GM23338 (cell line): Measurements from ENCODE around the gene TNS3. TPM values are rescaled to one million over a fixed set of nuclear protein-coding genes. Genes with fewer than 3 reads are reported as not detected.

Experiments
- ATAC-seq: fragments of 200-7000 bp; cut with Tn5 transposase; 3 replicates; pipeline ENCODE4 v1.9.1; 2020
- DNase-seq: peaks from one replicate; pipeline ENCODE4 v3.0.0-alpha.2; 2015; ENCODE audit warnings: low spot score
- H2AFZ ChIP-seq: fragments of 200-600 bp; sonication (generic); 2 replicates; pipeline ENCODE4 v1.8.0; 2016; ENCODE audit warnings: antibody characterized with exemption, mild to moderate bottlenecking, moderate library complexity
- H3F3A ChIP-seq: fragments of 200-600 bp; sonication (generic); replicated peaks from 2 replicates; pipeline ENCODE4 v1.8.0; 2017; ENCODE audit warnings: antibody characterized with exemption, mixed run types, low read depth
- H3K27ac ChIP-seq: fragments of 200-600 bp; sonication (generic); 2 replicates; pipeline ENCODE4 v1.6.1; 2016; ENCODE audit warnings: low read depth
- H3K27me3 ChIP-seq: fragments of 200-600 bp; sonication (generic); 2 replicates; pipeline ENCODE4 v1.8.0; 2016; ENCODE audit warnings: mild to moderate bottlenecking, mixed run types, moderate library complexity; ENCODE audit not compliant: insufficient read depth
- H3K36me3 ChIP-seq: fragments of 200-600 bp; sonication (generic); 2 replicates; pipeline ENCODE4 v1.8.0; 2016; ENCODE audit warnings: mild to moderate bottlenecking; ENCODE audit not compliant: insufficient read depth
- H3K4me1 ChIP-seq: fragments of 200-600 bp; sonication (generic); 2 replicates; pipeline ENCODE4 v1.8.0; 2016; ENCODE audit warnings: mild to moderate bottlenecking, moderate library complexity; ENCODE audit not compliant: insufficient read depth
- H3K4me2 ChIP-seq: fragments of 200-600 bp; sonication (generic); 2 replicates; pipeline ENCODE4 v1.7.1; 2017; ENCODE audit warnings: mixed run types
- H3K4me3 ChIP-seq: fragments of 200-600 bp; sonication (generic); 2 replicates; pipeline ENCODE4 v1.6.1; 2016; ENCODE audit warnings: mixed run types
- H3K79me2 ChIP-seq: fragments of 200-600 bp; sonication (generic); replicated peaks from 2 replicates; pipeline ENCODE4 v1.8.0; 2017; ENCODE audit warnings: mild to moderate bottlenecking; ENCODE audit not compliant: insufficient read depth
- H3K9me2 ChIP-seq: fragments of 200-600 bp; sonication (generic); 2 replicates; pipeline ENCODE4 v1.8.0; 2017; ENCODE audit not compliant: insufficient read depth
- H4K20me1 ChIP-seq: fragments of 200-600 bp; sonication (generic); replicated peaks from 2 replicates; pipeline ENCODE4 v1.8.0; 2017; ENCODE audit warnings: mild to moderate bottlenecking; ENCODE audit not compliant: insufficient read depth
- H3K27ac Mint-ChIP-seq: 2 replicates; pipeline ENCODE4 v1.8.0; 2020; ENCODE audit warnings: inconsistent platforms, mild to moderate bottlenecking, moderate library complexity, mixed read lengths
- H3K27me3 Mint-ChIP-seq: 3 replicates; pipeline ENCODE4 v1.8.0; 2022; ENCODE audit warnings: low read depth, mild to moderate bottlenecking, moderate library complexity, mixed read lengths, inconsistent platforms; ENCODE audit not compliant: insufficient read depth, poor library complexity
- H3K36me3 Mint-ChIP-seq: 3 replicates; pipeline ENCODE4 v1.8.0; 2021; ENCODE audit warnings: low read depth, mild to moderate bottlenecking, inconsistent platforms, moderate library complexity, mixed read lengths
- H3K4me1 Mint-ChIP-seq: 3 replicates; pipeline ENCODE4 v1.8.0; 2020; ENCODE audit warnings: mild to moderate bottlenecking, inconsistent platforms, mixed read lengths
- H3K4me3 Mint-ChIP-seq: 3 replicates; pipeline ENCODE4 v1.8.0; 2021; ENCODE audit warnings: moderate library complexity, mild to moderate bottlenecking, inconsistent platforms, mixed read lengths
- H3K9me3 Mint-ChIP-seq: 3 replicates; pipeline ENCODE4 v1.8.0; 2020; ENCODE audit warnings: moderate library complexity, mild to moderate bottlenecking, inconsistent platforms, mixed read lengths
- CREB1 ChIP-seq: fragments of 250-450 bp; sonication (Bioruptor Pico); IDR thresholded peaks from 2 replicates; pipeline ENCODE4 v1.5.0; 2020; ENCODE audit warnings: low read depth, mild to moderate bottlenecking, moderate library complexity
- STAT1 ChIP-seq: IDR thresholded peaks from one replicate; pipeline ENCODE4 v1.6.1; 2016; ENCODE audit warnings: antibody characterized with exemption; ENCODE audit not compliant: unreplicated experiment
- ZNF114 ChIP-seq: fragments of 250-450 bp; sonication (Bioruptor Pico); IDR thresholded peaks from 2 replicates; pipeline ENCODE4 v1.5.0; 2020; ENCODE audit warnings: mild to moderate bottlenecking, moderate library complexity
- polyA plus RNA-seq: library from polyadenylated mRNA; unstranded; fragments of >200 nt; fragmentation: Nextera tagmentation; extraction: Ambion mirVana; gene quantifications from 2 replicates; pipeline ENCODE4 v1.2.1, GENCODE V29; 2016
- total RNA-seq: library from RNA; depleted of rRNA; stranded (reverse); fragments of >200 nt; shearing (Covaris generic); gene quantifications from 2 replicates; pipeline ENCODE4 v1.2.3, GENCODE V29; 2014
- TF ChIP-seq, protein P1 (sequence below), 2 experiments: fragments of 200-600 bp in 1 of 2; sonication (generic) in 1 of 2; conservative IDR thresholded peaks; 2 replicates each; pipeline versions ENCODE4 v1.5.1 to v1.6.1; 2016 to 2017; ENCODE audit warnings: antibody characterized with exemption in 2 of 2, low read depth in 2 of 2, mild to moderate bottlenecking in 2 of 2, moderate library complexity in 1 of 2
- TF ChIP-seq, protein P2 (sequence below): IDR thresholded peaks from 2 replicates; pipeline ENCODE4 v1.6.1; 2016; ENCODE audit warnings: antibody characterized with exemption

Gene TNS3
- total and polyA plus RNA-seq, 2 experiments from 2014 or later: 6.2 to 28.7 TPM

- Histone ChIP-seq H3K27ac (no peak overlapping the region), H3K79me2 (peaks cover 10% of the 10 kb centered on the region), H3K4me1 (peaks cover 28% of the 10 kb centered on the region), H3K36me3 (no peaks in the 10 kb centered on the region), H4K20me1 (peaks cover 33% of the 10 kb centered on the region), H3K4me3 (no peak overlapping the region), H2AFZ (no peak overlapping the region), H3F3A (0 out of 2 replicates have a peak, but pooled peaks cover 8% of the 10 kb centered on the region), H3K4me2 (no peak overlapping the region), H3K9me2 (no peaks in the 10 kb centered on the region), H3K27me3 (peaks cover 53% of the 10 kb centered on the region)
- DNase-seq (peak; percentile 47), ATAC-seq (no peak)
- no peak overlapping the region for H3K27ac Mint-ChIP-seq
- peaks cover 43% of the 10 kb centered on the region for H3K4me1 Mint-ChIP-seq
- TF ChIP-seq, protein P1, sequence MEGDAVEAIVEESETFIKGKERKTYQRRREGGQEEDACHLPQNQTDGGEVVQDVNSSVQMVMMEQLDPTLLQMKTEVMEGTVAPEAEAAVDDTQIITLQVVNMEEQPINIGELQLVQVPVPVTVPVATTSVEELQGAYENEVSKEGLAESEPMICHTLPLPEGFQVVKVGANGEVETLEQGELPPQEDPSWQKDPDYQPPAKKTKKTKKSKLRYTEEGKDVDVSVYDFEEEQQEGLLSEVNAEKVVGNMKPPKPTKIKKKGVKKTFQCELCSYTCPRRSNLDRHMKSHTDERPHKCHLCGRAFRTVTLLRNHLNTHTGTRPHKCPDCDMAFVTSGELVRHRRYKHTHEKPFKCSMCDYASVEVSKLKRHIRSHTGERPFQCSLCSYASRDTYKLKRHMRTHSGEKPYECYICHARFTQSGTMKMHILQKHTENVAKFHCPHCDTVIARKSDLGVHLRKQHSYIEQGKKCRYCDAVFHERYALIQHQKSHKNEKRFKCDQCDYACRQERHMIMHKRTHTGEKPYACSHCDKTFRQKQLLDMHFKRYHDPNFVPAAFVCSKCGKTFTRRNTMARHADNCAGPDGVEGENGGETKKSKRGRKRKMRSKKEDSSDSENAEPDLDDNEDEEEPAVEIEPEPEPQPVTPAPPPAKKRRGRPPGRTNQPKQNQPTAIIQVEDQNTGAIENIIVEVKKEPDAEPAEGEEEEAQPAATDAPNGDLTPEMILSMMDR (conservative IDR thresholded peaks at IDR 0.05; ENCODE audit: low read depth in 2 of 2): peak; percentile 55 to 72
- TF ChIP-seq ZNF114 (CRISPR knock-in tag): no peak
- TF ChIP-seq, protein P2, sequence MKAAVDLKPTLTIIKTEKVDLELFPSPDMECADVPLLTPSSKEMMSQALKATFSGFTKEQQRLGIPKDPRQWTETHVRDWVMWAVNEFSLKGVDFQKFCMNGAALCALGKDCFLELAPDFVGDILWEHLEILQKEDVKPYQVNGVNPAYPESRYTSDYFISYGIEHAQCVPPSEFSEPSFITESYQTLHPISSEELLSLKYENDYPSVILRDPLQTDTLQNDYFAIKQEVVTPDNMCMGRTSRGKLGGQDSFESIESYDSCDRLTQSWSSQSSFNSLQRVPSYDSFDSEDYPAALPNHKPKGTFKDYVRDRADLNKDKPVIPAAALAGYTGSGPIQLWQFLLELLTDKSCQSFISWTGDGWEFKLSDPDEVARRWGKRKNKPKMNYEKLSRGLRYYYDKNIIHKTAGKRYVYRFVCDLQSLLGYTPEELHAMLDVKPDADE: no peak
- H3K36me3 Mint-ChIP-seq: peaks cover 12% of the 10 kb centered on the region
- H3K4me3 Mint-ChIP-seq: no peak overlapping the region
- peaks cover 9% of the 10 kb centered on the region; the same call in 2 of the 3 replicates for H3K9me3 Mint-ChIP-seq
- peaks cover 60% of the 10 kb centered on the region for H3K27me3 Mint-ChIP-seq
Observed at GRCh38 chr7:47483604-47484273, 98.2 kb downstream of the TNS3 start.

DNA sequence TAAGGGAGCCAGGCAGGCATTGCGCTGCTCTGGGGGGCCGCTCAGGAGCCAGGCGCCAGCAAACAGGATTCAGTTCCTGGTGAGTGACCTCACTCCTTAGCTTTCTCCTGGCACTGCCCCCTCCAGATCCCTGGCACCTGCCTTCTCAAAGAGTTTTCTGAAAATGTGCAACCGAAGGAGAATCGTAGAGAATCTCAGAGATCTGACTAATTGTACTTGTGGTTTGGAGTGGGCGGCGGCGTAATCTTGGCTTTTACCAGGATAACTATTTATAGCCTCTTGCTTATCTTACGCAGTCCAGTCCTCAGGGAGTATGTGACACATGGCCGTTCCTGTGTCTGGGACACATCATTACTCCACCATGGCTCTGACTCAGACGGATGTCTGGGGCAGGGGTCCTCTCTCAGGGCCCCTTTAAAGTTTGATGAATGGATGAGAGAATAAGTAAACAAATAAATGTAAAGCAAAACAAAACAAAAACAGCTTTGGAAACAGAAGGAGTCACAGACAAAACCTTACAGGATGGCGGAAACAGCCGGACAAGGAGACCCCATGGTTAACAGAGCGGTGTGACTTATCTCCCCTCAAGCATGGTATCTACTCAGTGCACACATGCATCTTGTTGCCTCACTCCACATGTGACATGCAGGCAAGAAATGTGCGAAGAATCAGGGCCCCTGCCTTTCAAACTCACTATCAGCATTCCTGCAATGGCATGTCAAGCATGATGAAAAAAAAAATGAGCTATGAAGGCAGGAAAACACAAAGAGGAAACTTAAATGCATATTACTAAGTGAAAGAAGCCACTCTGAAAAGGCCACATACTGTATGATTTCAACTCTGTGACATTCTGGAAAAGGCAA lies 99.7 kb downstream of the TNS3 start:
- no peak for TF ChIP-seq CREB1 (CRISPR knock-in tag)
- TF ChIP-seq STAT1: no peak
- H3K4me2 ChIP-seq: no peak overlapping the region
- ATAC-seq: no peak
- H2AFZ ChIP-seq: no peak overlapping the region
- peaks cover 55% of the 10 kb centered on the region for H3K27me3 ChIP-seq
- H3K9me2 ChIP-seq: no peaks in the 10 kb centered on the region
- Mint-ChIP-seq H3K27me3 (peaks cover 63% of the 10 kb centered on the region), H3K27ac (no peak overlapping the region), H3K9me3 (peaks cover 9% of the 10 kb centered on the region; the same call in 2 of the 3 replicates), H3K4me3 (no peak overlapping the region), H3K36me3 (peaks cover 12% of the 10 kb centered on the region), H3K4me1 (peaks cover 43% of the 10 kb centered on the region)
- no peak for DNase-seq
- no peaks in the 10 kb centered on the region for H3K36me3 ChIP-seq
- peaks cover 43% of the 10 kb centered on the region for H4K20me1 ChIP-seq
- H3K79me2 ChIP-seq: peaks cover 22% of the 10 kb centered on the region
- H3K4me1 ChIP-seq: peaks cover 19% of the 10 kb centered on the region
- no peak overlapping the region for H3K4me3 ChIP-seq
- no peak overlapping the region for H3K27ac ChIP-seq
- 0 out of 2 replicates have a peak, but pooled peaks cover 8% of the 10 kb centered on the region for H3F3A ChIP-seq
